GM23248 (cell line): ENCODE measurements around the gene FSTL3.

Experiments used
- EZH2 ChIP-seq: fragments of 200-600 bp; sonication (generic); IDR thresholded peaks from 2 replicates; pipeline ENCODE4 v1.6.1; 2018; ENCODE audit warnings: antibody characterized with exemption, mild to moderate bottlenecking; ENCODE audit not compliant: insufficient read depth, poor library complexity, severe bottlenecking
- EZH2phosphoT487 ChIP-seq: fragments of 200-600 bp; sonication (generic); IDR thresholded peaks from 2 replicates; pipeline ENCODE4 v1.6.1; 2018; ENCODE audit warnings: antibody characterized with exemption, moderate library complexity, mild to moderate bottlenecking, low read depth; ENCODE audit not compliant: insufficient read depth

GRCh38 chr19:708154-709143 lies 32.3 kb downstream of the FSTL3 start, which contains the start of gene PALM:
- TF ChIP-seq EZH2phosphoT487: no peak
- peak; percentile 57 for TF ChIP-seq EZH2
